ENCODE measurements around the gene TCERG1L.
"Not testable (repeated sequence)": the region's sequence is repeated elsewhere in the genome, so short reads cannot be mapped to it uniquely, and the experiment has no call there.

The TCERG1L gene

DNA sequence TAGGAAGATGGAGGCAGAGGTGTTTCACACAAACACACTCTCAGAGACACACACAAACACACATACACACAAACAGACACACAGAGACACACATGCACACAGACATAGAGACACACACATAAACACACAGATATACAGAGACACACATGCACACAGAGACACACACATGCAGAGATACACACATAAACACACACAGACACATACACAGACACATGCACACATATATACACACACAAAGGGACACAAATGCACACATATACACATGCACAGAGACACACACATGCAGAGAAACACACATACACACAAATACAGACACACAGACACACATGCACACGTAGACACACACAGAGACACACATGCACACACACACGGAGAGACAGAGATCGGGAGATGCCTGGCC is 163.3 kb downstream of the TCERG1L start:
- in situ Hi-C loops (cut with MboI; ENCODE audit: low sequenced_read_pairs) = no loop called here

DNA sequence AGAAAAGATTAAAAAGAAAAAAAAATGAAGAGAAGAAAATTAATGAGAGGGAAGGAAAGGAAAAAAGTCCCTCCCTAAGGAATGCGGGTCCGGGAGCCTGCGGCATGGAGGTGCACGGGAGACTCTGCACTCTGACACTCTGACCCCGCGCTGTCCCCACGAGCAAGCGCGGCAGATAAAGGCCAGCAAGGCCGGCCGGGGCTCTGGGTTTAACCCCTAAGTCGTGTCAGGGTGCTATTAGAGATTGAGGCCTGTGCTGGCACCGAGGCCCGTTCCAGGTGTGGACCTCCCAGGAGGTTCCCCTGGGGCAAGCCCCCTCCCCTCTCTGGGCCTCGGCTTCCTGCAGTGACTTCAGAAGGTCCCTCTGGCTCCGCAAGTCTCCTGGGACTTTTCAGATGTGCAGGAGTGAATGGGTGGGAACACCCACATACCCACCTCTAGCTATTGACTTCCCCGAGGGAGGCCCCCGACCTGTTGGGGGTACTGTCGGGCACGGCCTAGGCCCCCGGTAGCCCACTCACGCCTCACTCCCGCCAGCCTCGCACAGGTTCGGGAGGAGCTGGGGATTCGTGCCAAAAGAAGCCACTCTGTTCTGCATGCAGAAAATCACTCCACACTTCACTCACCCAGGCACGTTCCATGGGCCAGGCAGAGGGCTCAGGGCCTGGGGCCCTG is 164.1 kb downstream of the TCERG1L start:
- in situ Hi-C loops (cut with MboI; ENCODE audit: low sequenced_read_pairs) = no loop called here

DNA sequence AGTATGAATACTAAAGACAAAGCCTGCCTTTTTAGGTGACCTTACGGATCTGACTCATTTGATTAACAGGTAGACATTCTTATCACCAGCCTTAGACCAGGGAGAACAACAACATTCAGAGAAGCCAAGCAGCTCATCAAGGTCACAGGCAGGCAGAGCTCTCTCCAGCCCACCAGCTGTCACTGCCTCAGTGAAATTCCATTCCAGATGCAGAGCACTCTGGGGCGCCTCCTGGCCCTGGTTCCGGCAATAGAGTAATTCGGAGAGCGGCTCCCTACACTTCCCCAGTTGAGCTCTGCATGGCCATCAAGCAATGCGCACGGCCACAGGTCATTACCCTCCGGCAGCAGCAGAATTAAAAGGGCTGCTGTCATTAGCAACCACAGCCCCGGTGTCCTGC is 164.7 kb downstream of the TCERG1L start:
- in situ Hi-C loops (cut with MboI; ENCODE audit: low sequenced_read_pairs) = no loop called here

DNA sequence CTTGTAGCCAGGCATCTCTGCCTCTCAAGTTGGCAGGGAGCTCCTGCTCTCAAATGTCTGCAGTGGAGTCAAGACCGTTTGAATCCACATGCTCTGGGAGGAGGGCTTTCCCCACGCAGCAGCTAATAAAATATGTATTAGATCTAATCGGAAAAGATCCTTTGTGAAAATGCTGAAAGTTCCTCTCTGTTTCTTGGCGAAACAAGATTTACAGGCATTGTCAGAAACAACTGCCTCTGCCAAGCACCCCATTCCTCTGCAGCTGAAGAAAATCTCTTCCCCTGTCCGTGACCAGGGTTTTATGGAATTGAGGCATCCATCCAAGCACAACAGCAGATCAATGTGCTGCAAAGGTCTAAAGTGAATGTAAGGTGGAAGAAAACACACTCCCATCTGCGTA is 165.8 kb downstream of the TCERG1L start:
- in situ Hi-C loops (cut with MboI; ENCODE audit: low sequenced_read_pairs) = no loop called here

DNA sequence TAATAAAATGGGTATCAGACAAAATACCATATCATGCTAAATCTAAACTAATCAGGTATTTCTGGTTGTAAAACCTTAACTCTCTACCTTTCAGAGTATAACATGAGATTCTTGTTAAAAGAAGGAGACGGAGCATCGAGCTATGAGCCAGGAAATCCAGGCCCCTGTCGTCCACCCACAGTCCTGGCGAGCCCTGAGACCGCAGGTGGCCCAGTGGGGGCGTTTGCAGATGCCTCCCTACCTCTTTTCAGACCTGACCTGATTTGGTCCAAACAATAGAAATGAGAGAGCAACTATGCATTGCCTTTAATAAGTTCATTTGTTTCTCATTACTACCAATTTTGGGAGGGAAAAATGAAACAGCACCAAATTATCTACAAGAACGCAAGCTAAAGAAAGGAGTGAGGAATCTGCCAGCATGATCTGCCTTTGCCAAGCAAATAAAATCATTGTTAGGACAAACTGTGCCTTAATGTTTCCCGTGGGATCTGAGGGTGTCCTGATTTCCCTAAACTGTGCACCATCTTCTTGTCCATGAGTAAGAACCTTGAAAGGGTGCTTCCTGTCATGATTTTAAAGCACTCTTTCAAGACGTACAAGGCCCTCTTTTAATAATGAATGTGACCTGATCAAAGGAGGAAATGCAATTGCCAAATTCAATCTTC is 166.7 kb downstream of the TCERG1L start:
- in situ Hi-C loops (cut with MboI; ENCODE audit: low sequenced_read_pairs) = no loop called here

DNA sequence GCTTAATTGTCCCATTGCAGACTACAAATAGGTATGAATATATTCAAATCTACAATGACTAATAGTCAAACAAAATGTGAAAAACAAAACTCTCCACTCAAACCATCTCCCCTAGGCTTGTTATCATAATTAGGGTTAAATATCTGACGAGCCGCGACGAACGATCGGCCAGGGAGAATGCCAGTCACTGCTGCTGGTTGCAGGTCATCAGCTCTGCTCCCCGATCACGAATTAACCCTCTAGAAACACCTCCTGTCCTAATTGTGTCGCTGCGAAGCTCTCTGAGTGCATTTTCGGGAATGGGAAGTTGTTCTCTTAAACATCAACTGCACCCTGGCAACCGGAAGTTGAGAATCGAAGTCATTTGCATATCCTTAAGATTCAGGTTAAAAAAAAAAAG is 167.3 kb downstream of the TCERG1L start:
- in situ Hi-C loops (cut with MboI; ENCODE audit: low sequenced_read_pairs) = no loop called here

DNA sequence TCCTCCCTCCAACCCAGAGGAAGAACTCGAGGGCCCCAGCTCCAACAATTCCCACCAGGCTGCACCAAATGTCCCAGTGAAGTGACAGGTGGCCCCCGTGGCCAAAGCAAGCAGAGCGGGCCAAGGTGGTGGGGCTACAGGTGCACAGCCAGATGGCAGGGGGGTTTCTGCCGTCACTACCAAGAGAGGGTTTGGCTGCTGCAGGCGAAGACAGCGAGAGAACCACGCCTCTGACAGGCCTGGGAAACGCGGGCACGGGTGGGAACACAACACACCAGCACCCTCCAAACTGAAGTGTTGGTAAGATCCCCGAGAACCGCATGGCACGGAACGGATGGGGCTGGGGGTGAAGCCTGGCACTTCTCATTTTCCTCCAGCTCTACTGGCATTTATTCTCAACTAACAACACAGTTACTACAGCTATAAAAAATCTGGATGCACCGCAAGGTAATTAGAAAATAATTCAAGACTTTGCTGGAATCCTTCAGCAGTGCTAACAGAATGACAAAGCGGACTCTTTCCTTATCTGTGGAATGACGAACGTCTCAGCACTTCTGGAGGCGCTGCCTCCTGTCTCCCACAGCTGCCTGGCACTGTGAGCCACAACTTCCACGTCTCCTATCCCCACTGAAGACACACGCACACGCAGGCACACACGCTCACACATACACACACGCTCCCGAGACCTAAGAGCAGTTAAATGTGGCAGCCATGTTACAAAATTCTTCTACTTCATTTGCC is 167.9 kb downstream of the TCERG1L start:
- in situ Hi-C loops (cut with MboI; ENCODE audit: low sequenced_read_pairs) = no loop called here

DNA sequence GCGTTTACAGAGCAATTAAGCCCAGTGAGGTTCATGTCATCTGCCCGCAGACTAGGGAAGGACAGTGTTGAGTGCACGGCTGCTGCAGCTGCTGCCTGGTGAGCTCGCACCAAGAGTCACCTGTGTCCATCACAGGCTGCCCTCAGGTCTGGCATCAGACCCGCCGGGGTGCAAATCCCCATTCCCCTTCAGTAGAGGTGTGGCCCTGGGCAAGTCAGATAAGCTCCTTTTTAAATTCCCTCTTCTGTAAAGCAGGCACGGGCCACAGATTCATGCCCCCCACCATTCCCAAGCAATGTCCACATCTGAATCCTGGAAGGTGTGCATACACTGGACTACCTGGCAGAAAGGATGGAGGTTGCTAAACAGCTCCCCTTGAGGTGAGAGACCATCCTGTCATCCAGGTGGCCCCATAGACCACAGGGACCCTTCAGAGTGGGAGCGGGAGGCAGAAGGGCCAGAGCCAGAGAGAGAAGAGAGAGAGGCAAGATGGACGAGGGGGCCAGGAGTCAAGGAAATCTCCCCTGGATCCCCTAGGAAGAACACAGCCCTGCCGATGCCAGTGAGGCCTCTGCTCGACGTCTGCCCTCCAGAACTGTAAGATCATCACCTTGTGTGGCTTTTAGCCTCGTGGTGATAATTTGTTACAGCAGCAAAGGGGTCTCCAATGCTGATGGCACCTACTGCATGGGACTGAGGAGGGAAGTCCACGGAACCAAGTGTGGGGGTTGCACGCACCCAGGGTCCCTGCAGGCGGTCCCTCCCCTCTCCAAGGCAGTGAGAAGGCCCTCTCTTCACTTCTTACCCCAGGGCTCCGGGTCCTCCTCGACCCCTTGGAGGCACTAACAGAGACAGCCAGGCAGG is 168.8 kb downstream of the TCERG1L start:
- in situ Hi-C loops (cut with MboI; ENCODE audit: low sequenced_read_pairs) = no loop called here

DNA sequence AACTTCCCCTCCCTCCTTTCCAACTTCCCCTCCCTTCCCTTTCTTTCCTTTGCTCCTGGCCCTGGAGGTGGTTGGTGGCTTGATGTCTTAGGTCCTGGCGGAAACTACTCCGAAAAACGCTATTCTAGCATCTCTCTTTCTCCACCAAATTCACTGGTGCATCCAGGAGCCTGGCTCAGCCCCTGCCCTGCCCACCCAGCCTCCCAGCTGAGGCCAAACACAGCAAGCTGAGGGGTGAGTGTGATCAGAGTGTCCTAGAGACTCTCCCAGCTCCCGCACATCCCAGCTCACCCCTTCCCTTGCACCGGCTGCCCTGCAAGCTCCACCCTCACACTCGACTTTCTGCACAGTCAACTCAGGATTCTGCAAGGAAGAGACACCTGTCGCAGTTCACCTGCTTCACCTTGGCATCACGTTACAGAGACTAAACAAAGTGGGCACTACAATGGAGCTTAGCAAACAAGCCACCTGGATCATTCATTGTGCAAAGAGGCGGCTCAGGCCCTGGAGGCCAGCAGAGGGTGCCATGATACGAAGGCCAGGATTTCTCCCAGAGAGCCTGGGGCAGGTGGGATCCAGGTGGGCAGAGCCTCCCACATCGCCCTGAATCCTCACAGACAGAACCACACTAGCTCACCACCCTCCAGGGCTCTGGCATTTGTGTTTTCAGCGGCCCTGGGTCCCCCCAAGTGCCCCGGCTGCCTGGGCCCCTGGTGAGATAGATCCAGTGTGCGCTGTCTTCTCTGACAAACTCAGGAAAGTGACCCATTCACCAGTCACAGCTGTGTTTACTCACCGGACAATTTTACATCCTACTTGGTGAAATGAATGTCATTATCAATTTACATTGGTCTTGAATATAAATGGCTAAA is 169.6 kb downstream of the TCERG1L start:
- in situ Hi-C loops (cut with MboI; ENCODE audit: low sequenced_read_pairs) = no loop called here

DNA sequence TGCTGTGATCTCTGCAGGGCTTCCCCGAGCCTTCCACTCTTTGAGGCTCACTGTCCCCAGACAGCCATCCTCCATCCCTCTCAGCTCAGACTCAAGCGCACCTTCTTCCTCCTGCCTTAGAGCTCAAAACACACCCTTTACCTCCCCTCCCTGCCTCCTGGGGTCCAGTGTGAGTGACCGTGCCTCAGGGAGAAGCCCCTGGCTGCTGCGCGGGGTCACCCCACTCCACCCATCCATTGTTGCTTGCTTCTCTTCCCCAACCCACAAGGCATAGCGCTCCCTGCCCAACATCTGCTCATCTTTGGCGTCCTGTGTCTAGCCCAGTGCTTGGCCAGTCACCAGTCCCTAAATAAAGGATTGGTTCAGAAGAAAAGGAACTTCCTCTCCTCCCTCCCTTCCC is 170.3 kb downstream of the TCERG1L start:
- in situ Hi-C loops (cut with MboI; ENCODE audit: low sequenced_read_pairs) = no loop called here

DNA sequence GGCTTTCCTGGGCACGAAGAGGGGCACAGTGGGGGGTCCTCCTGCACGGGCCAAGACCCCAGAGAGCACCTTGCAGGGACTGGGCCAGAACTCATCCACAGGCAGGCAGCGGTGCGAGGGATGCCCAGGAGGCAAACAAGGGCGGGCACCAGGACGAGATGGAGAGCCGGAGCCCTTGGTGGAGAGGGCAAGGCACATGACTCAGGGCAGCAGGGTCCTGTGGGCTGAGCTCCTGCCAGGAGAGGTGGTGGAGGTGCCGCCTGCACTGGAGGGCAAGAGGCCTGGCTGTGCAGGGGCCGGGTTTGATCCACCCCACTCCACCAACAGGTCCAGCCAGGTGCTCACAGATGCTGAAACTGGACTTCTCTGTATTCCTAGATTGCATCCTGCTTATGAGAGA is 170.9 kb downstream of the TCERG1L start:
- in situ Hi-C loops (cut with MboI; ENCODE audit: low sequenced_read_pairs) = no loop called here

DNA sequence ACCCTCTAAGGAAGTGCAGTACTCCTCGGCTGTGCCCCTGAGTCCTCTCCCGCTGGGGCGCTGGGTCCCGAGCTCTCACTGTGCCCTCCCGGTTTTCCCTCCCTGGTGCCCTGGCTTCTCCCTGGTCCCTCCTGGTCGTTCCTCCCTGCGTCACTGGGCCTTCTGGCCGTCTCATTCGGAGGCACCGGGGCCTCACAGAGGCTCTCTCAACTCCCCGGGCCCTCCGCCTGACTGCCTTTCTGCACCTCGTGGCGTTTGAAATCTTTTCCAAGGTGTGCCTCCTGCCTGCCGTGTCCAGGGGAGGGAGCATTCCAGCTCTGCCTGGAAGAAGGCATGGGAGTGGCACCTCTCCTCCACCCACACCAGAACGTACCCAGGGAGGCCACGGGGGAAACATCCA is 174.3 kb downstream of the TCERG1L start:
- in situ Hi-C loops (cut with MboI; ENCODE audit: low sequenced_read_pairs) = no loop called here

DNA sequence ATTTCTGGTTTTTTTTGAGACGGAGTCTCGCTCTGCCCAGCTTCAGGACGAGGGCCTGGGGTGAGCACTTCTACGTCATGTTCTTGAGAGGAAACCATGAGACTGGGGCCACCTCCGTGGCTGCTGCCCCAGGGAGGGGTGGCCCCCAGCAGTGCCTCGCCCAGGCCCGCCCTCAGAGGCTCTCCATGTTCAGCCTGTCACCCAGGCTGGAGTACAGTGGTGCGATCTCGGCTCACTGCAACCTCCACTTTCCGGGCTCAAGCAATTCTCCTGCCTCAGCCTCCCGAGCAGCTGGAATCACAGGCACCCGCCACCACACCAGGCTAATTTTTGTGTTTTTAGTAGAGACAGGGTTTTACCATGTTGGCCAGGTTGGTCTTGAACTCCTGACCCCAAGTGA is 175.2 kb downstream of the TCERG1L start:
- in situ Hi-C loops (cut with MboI; ENCODE audit: low sequenced_read_pairs) = not testable (repeated sequence)

DNA sequence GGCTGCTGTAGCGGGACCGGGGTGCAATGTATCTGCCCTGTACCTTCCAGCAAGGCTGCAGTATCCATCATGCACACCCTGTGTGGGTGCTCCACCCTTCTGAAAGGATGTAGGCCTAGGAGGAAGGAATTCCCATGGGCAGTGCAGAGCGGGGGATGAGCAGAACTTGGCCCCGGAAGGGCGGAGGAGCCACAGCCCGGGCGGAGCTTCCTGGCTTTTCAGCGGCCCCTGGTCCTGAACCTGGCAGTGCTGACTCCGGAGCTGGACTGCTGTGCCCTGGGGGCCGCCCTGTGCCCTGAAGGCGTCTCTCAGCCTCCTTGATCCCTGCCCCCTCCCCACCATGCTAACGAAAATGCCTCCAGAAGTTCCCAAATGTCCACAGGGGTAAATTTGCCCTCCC is 175.8 kb downstream of the TCERG1L start:
- in situ Hi-C loops (cut with MboI; ENCODE audit: low sequenced_read_pairs) = no loop called here

DNA sequence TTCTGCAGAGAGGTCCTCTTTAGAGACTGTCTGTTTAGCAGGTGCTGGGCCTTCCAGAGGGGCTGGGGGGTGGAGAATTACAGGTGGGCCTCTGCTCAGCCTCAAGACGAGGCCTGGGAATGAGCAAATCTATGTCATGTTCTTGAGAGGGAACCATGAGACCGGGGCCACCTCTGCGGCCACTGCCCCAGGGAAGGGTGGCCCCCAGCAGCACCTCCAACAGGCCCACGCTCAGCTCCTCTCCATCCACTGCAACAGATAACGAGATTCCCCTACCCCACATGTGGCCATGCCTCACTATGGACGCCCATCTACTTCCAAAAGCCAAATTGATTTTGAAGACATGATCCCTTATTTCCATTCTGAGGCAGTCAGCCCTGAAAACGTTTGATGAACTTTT is 176.9 kb downstream of the TCERG1L start:
- in situ Hi-C loops (cut with MboI; ENCODE audit: low sequenced_read_pairs) = no loop called here

DNA sequence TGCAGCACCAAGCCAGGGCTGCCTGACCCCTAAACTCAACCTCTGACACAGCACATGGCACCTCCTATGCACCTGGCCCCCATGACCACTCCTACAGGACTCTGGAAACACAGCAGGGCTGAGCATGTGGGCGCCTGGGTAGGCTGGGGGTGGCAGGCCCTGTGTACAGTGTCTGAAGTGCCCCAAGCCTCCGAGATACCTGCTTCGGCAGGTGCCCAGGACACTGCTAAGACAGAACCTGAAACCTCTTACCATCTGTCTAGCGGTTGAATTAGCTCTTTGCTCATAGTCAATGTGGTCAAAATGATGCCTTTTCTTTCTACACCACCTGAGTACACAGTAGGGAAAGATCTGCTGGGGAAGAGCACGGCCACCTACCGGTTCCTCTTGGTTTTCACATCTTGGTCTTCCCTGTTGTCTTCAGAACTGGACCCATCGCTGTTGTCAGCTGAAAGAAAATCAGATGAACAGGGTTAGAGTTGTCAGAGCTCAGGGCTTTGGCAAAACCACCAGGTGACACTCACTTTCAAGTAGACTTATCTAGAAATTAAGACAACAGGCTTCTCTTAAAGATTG is 177.4 kb downstream of the TCERG1L start:
- in situ Hi-C loops (cut with MboI; ENCODE audit: low sequenced_read_pairs) = no loop called here

DNA sequence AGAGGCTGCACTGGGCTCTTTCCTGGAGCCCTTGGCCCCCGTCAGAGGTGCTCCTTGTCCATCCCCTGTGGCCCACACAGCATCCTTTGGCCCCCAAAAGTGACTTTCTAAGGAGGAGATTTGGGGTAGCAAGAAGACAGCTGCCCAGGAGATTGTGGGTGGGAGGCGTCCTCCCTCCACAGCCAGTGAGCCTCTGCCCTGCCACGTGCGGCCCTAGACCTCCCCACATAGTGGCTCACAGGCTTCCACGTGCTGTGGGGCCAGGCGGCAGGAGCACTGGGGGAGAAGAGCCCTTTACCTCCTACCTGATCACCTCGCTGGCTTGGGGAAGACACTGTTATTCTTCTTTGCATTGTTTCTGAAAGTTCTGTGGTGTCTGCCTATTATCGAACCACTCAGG is 178.8 kb downstream of the TCERG1L start:
- in situ Hi-C loops (cut with MboI; ENCODE audit: low sequenced_read_pairs) = no loop called here

DNA sequence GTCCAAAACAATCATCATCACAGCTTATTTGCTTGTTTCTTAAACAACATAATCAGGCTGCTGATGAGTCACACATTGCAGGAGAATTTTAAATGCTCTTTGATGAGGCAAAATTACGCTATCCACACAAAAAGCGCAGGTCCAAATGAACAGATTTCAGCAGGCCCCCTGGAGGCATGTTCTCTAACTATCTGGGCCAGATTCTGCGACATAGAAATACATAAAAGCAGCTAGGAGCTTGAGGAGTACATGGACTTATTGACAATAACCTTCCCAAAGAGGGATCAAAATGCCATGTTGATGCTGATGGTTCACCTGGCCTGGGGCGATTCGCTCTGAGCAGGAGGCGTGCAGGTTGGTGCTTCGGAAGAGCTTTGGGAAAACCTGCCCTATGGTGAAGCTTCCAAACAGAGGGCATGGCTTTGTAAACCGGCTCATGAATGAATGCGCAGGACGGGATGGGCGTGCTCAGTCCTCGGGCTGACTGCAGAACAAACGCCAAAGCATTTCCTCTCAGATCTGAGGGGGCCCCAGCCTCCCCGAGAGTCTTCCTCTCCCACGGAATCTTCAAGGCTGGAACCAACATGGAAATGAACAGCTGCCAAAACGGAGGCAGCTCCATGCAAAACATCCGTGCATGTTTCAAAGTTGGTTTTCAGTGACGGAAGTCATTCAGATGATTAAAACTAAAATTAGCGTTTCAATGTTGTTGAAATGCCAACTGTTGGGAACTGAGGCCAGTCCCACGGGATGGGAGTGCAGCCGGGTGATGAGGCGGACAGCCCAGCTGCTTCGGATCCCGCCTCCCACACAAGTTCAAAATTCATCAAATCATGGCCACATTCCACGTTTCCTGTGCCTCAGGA is 179.6 kb downstream of the TCERG1L start:
- in situ Hi-C loops (cut with MboI; ENCODE audit: low sequenced_read_pairs) = no loop called here

DNA sequence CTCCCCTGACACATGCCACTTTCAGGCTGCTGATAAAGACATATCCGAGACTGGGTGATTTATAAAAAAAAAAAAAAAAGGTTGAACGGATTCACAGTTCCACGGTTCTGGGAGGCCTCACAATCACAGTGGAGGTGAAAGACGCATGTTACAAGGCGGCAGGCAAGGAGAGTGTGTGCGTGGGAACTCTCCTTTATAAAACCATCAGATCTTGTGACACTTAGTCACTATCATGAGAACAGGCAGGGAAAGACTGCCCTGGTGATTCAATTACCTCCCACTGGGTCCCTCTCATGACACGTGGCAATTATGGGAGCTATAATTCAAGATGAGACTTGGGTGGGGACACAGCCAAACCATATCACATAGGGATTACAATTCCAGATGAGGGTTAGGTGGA is 181.5 kb downstream of the TCERG1L start:
- in situ Hi-C loops (cut with MboI; ENCODE audit: low sequenced_read_pairs) = no loop called here

Data from HL-60/S4 (cell line).